A549 (cell line): Measurements from ENCODE around the gene ARRDC2. TPM values are rescaled to one million over a fixed set of nuclear protein-coding genes. Genes with fewer than 3 reads are reported as not detected.
A peak's percentile ranks its signal among the peaks of the same experiment; 100 is the strongest.

Source experiments
- ATAC-seq, 2 experiments: fragments of 200-7000 bp in 1 of 2; fragments of >200 bp in 1 of 2; cut with Nextera tagmentation in 1 of 2; cut with Tn5 transposase in 1 of 2; 3 replicates each; pipeline versions ENCODE4 v1.8.0 to v1.9.1; 2018 to 2020; ENCODE audit warnings: mild to moderate bottlenecking in 1 of 2, moderate library complexity in 1 of 2
- CTCF ChIA-PET: fragments of 300-600 bp; sonication (Branson Sonifier 250); formaldehyde crosslinking; extraction: SDS; loops from one replicate; lab custom pipeline; 2021; ENCODE audit warnings: antibody characterized with exemption, inconsistent platforms; lab: Yijun Ruan, JAX
- POLR2A ChIA-PET: fragments of 350-600 bp; formaldehyde crosslinking; extraction: SDS; loops from one replicate; lab custom pipeline; 2021; ENCODE audit warnings: antibody characterized with exemption, inconsistent platforms; lab: Yijun Ruan, JAX
- DNase-seq, 2 experiments: peaks; one replicate each; pipeline versions ENCODE4 v3.0.0 to v3.0.0-alpha.2; 2011 to 2016; ENCODE audit warnings: low read depth in 1 of 2, low spot score in 1 of 2
- FAIRE-seq: peaks from 2 replicates; lab custom pipeline; 2011; peaks lifted over from hg19 to GRCh38; lab: Jason Lieb, UNC
- H3K27ac ChIP-seq, 2 experiments: fragments of >200 bp; sonication (Bioruptor Twin); formaldehyde crosslinking; 3 replicates each; pipeline ENCODE4 v1.5.1; 2016 to 2017
- H3K4me1 ChIP-seq: fragments of >200 bp; sonication (Bioruptor Twin); formaldehyde crosslinking; 3 replicates; pipeline ENCODE4 v1.6.1; 2016
- H3K4me2 ChIP-seq: fragments of >200 bp; sonication (Bioruptor Twin); formaldehyde crosslinking; 3 replicates; pipeline ENCODE4 v1.6.1; 2016
- H3K4me3 ChIP-seq: fragments of >200 bp; sonication (Bioruptor Twin); formaldehyde crosslinking; 3 replicates; pipeline ENCODE4 v1.5.1; 2016
- H3K9me3 ChIP-seq: fragments of >200 bp; sonication (Bioruptor Twin); formaldehyde crosslinking; 3 replicates; pipeline ENCODE4 v1.6.1; 2016
- BHLHE40 ChIP-seq: IDR thresholded peaks from 2 replicates; pipeline ENCODE4 v1.6.1; 2012; ENCODE audit warnings: low read depth, low read length, inconsistent platforms
- CBX2 ChIP-seq: fragments of 200-600 bp; sonication (generic); IDR thresholded peaks from 2 replicates; pipeline ENCODE4 v1.6.1; 2016; ENCODE audit warnings: low read depth, mild to moderate bottlenecking, borderline replicate concordance
- CBX8 ChIP-seq: fragments of 200-600 bp; sonication (generic); IDR thresholded peaks from 2 replicates; pipeline ENCODE4 v1.6.1; 2016
- CHD2 ChIP-seq: fragments of 150-350 bp; IDR thresholded peaks from 2 replicates; pipeline ENCODE4 v1.6.1; 2014; ENCODE audit warnings: low read length; ENCODE audit not compliant: partially characterized antibody
- E2F6 ChIP-seq: IDR thresholded peaks from 2 replicates; pipeline ENCODE4 v1.6.1; 2012; ENCODE audit warnings: low read depth, borderline replicate concordance
- ESRRA ChIP-seq: fragments of 150-350 bp; IDR thresholded peaks from 2 replicates; pipeline ENCODE4 v1.6.1; 2014; ENCODE audit warnings: mild to moderate bottlenecking, low read length, borderline replicate concordance
- FOSL2 ChIP-seq, 2 experiments: fragments of 450-650 bp in 1 of 2; fragments of >200 bp in 1 of 2; sonication (Bioruptor Twin) in 1 of 2; formaldehyde crosslinking; IDR thresholded peaks; 2 replicates each; pipeline versions ENCODE4 v1.5.0 to v1.6.1; 2016 to 2020; ENCODE audit warnings: mild to moderate bottlenecking in 1 of 2, moderate library complexity in 1 of 2
- HES2 ChIP-seq: fragments of >200 bp; sonication (Bioruptor Twin); formaldehyde crosslinking; IDR thresholded peaks from 2 replicates; pipeline ENCODE4 v1.6.1; 2016
- HOXB5 ChIP-seq: fragments of 250-450 bp; sonication (Bioruptor Pico); IDR thresholded peaks from 2 replicates; pipeline ENCODE4 v1.5.0; 2020; ENCODE audit warnings: mild to moderate bottlenecking, moderate library complexity
- JUN ChIP-seq, 2 experiments: fragments of >200 bp; sonication (Bioruptor Twin); formaldehyde crosslinking; IDR thresholded peaks; 2 replicates in 1 of 2; 3 replicates in 1 of 2; pipeline ENCODE4 v1.6.1; 2016 to 2017
- JUNB ChIP-seq: fragments of >200 bp; sonication (Bioruptor Twin); formaldehyde crosslinking; IDR thresholded peaks from 2 replicates; pipeline ENCODE4 v1.6.1; 2016
- KDM1A ChIP-seq: fragments of 200-600 bp; sonication (generic); IDR thresholded peaks from 2 replicates; pipeline ENCODE4 v1.6.1; 2016; ENCODE audit warnings: low read depth, mild to moderate bottlenecking
- KDM5A ChIP-seq: fragments of 200-600 bp; sonication (generic); IDR thresholded peaks from 2 replicates; pipeline ENCODE4 v1.6.1; 2016; ENCODE audit warnings: antibody characterized with exemption, mild to moderate bottlenecking
- MAZ ChIP-seq: fragments of 150-350 bp; IDR thresholded peaks from 2 replicates; pipeline ENCODE4 v1.6.1; 2014; ENCODE audit warnings: antibody characterized with exemption, low read depth, low read length, borderline replicate concordance
- NPAS2 ChIP-seq: fragments of 250-450 bp; sonication (Bioruptor Pico); IDR thresholded peaks from 2 replicates; pipeline ENCODE4 v1.8.0; 2022; ENCODE audit warnings: mild to moderate bottlenecking, moderate library complexity, borderline replicate concordance
- PBX3 ChIP-seq: IDR thresholded peaks from 2 replicates; pipeline ENCODE4 v1.6.1; 2012
- PHF8 ChIP-seq: fragments of 200-600 bp; sonication (generic); IDR thresholded peaks from 2 replicates; pipeline ENCODE4 v1.6.1; 2016; ENCODE audit warnings: low read depth, mild to moderate bottlenecking, antibody characterized with exemption, moderate library complexity, borderline replicate concordance
- POLR2A ChIP-seq: IDR thresholded peaks from 2 replicates; pipeline ENCODE4 v1.6.1; 2012; ENCODE audit warnings: mild to moderate bottlenecking, low read length
- RNF2 ChIP-seq: fragments of 200-600 bp; sonication (generic); IDR thresholded peaks from 2 replicates; pipeline ENCODE4 v1.6.1; 2016; ENCODE audit warnings: low read depth, mild to moderate bottlenecking, antibody characterized with exemption, moderate library complexity, borderline replicate concordance
- SREBF2 ChIP-seq: fragments of 450-650 bp; IDR thresholded peaks from 2 replicates; pipeline ENCODE4 v1.6.1; 2014; ENCODE audit warnings: mild to moderate bottlenecking, moderate library complexity
- ZC3H11A ChIP-seq: fragments of 450-650 bp; IDR thresholded peaks from 2 replicates; pipeline ENCODE4 v1.6.1; 2014; ENCODE audit warnings: antibody characterized with exemption, mild to moderate bottlenecking
- ZNF302 ChIP-seq: fragments of 250-450 bp; sonication (Bioruptor Pico); IDR thresholded peaks from 2 replicates; pipeline ENCODE4 v1.9.0; 2021; ENCODE audit warnings: inconsistent platforms, mild to moderate bottlenecking, moderate library complexity
- ZSCAN20 ChIP-seq: fragments of 250-450 bp; sonication (Bioruptor Pico); IDR thresholded peaks from 2 replicates; pipeline ENCODE4 v1.8.0; 2022; ENCODE audit warnings: mild to moderate bottlenecking, moderate library complexity
- WGBS: methylation state at CpG from one replicate; pipeline ENCODE4 v1.1.6; 2017; ENCODE audit errors: missing lambda C conversion rate; 5-methylcytosine and 5-hydroxymethylcytosine counted together
- polyA plus RNA-seq, 4 experiments: library from polyadenylated mRNA; depleted of rRNA in 3 of 4; stranded (reverse); fragments of >200 nt; fragmentation: RNase III in 1 of 4; extraction: RNeasy Plus Mini Kit Qiagen cat#74134 plus additional on column Dnase treatment in 1 of 4; gene quantifications; 2 replicates in 3 of 4; 3 replicates in 1 of 4; pipeline ENCODE4 v1.2.3, GENCODE V29; 2011 to 2017
- TF ChIP-seq, protein P1 (sequence below): fragments of >200 bp; sonication (Bioruptor Twin); formaldehyde crosslinking; IDR thresholded peaks from 3 replicates; pipeline ENCODE4 v1.5.1; 2016
- TF ChIP-seq, protein P2 (sequence below): fragments of >200 bp; sonication (Bioruptor Twin); formaldehyde crosslinking; IDR thresholded peaks from 3 replicates; pipeline ENCODE4 v1.6.1; 2016
- TF ChIP-seq, protein P3 (sequence below): fragments of 450-650 bp; IDR thresholded peaks from 2 replicates; pipeline ENCODE4 v1.6.1; 2014; ENCODE audit warnings: antibody characterized with exemption

Gene ARRDC2
- polyA plus RNA-seq, 2 of the 4 experiments (the other 2 are of a cell fraction), result 14.5 to 14.8 TPM

DNA sequence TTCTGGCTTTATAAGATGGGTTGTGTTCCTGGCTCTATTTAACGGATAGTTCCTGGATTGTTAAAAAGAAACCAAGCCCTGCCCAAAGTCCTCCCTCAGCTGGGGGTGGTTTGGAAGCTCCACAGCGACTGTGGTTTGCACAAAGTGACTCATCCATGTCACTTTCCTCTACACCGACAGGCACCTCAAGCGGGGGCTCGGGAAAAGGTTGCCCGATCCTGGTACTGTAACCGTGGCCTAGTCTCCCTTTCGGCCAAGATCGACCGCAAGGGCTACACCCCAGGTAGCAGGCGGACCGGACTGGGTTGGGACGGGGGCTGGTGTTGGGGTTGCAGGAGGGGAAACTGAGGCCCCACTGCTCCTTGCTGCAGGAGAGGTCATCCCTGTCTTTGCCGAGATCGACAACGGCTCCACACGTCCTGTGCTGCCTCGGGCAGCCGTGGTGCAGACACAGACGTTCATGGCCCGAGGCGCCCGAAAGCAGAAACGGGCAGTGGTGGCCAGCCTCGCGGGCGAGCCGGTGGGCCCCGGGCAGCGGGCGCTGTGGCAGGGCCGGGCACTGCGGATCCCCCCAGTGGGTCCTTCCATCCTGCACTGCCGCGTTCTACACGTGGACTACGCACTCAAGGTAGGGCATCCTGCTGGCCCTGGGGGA lies 1.6 kb downstream of the ARRDC2 start:
- DNase-seq (no peak), FAIRE-seq (no peak), ATAC-seq (no peak)
- Histone ChIP-seq H3K4me2 (peak overlapping the region; percentile 27; the same call in 1 of the 3 replicates), H3K4me3 (no peak overlapping the region), H3K9me3 (no peaks in the 10 kb centered on the region), H3K4me1 (peaks cover 36% of the 10 kb centered on the region), H3K27ac (peak overlapping the region; percentile 47 to 63; a peak in 3 of 6 replicates)
- TF ChIP-seq POLR2A (no peak), ZNF302 (CRISPR knock-in tag) (no peak), ZC3H11A (no peak), ZSCAN20 (CRISPR knock-in tag) (no peak), JUN (IDR thresholded peaks at IDR 0.05) (no peak), RNF2 (no peak), FOSL2 (IDR thresholded peaks at IDR 0.05) (no peak), FOSL2 (CRISPR knock-in tag; IDR thresholded peaks at IDR 0.05) (0 out of 2 replicates have a peak, but pooled peaks have one; percentile 15)
- TF ChIP-seq, protein P1, sequence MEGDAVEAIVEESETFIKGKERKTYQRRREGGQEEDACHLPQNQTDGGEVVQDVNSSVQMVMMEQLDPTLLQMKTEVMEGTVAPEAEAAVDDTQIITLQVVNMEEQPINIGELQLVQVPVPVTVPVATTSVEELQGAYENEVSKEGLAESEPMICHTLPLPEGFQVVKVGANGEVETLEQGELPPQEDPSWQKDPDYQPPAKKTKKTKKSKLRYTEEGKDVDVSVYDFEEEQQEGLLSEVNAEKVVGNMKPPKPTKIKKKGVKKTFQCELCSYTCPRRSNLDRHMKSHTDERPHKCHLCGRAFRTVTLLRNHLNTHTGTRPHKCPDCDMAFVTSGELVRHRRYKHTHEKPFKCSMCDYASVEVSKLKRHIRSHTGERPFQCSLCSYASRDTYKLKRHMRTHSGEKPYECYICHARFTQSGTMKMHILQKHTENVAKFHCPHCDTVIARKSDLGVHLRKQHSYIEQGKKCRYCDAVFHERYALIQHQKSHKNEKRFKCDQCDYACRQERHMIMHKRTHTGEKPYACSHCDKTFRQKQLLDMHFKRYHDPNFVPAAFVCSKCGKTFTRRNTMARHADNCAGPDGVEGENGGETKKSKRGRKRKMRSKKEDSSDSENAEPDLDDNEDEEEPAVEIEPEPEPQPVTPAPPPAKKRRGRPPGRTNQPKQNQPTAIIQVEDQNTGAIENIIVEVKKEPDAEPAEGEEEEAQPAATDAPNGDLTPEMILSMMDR, result no peak
- ChIA-PET CTCF (interaction anchor here (1.8 to 8.3 kb wide), 3 partner anchors 12 to 71 kb away, joined by 6 to 136 read pairs (median 8); no protein-coding TSS in a partner anchor), POLR2A (interaction anchor here (0.9 kb wide), 1 partner anchor 12 kb away, joined by 4 read pairs; no protein-coding TSS in a partner anchor)
- WGBS, result 85% methylated on average over 25 of the region's 37 CpGs

GRCh38 chr19:18010149-18010548 lies 2.2 kb downstream of the ARRDC2 start:
- FAIRE-seq (no peak), ATAC-seq (no peak), DNase-seq (no peak)
- TF ChIP-seq JUNB (no peak), CBX8 (no peak), POLR2A (no peak), CBX2 (no peak), KDM1A (no peak), MAZ (no peak), CHD2 (no peak), SREBF2 (no peak), NPAS2 (CRISPR knock-in tag) (no peak), HES2 (no peak), BHLHE40 (no peak), KDM5A (no peak), PHF8 (no peak), PBX3 (no peak), HOXB5 (CRISPR knock-in tag) (no peak), ESRRA (no peak), JUN (IDR thresholded peaks at IDR 0.05) (no peak), E2F6 (no peak)
- TF ChIP-seq, protein P2, sequence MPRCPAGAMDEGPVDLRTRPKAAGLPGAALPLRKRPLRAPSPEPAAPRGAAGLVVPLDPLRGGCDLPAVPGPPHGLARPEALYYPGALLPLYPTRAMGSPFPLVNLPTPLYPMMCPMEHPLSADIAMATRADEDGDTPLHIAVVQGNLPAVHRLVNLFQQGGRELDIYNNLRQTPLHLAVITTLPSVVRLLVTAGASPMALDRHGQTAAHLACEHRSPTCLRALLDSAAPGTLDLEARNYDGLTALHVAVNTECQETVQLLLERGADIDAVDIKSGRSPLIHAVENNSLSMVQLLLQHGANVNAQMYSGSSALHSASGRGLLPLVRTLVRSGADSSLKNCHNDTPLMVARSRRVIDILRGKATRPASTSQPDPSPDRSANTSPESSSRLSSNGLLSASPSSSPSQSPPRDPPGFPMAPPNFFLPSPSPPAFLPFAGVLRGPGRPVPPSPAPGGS, result no peak
- TF ChIP-seq, protein P3, sequence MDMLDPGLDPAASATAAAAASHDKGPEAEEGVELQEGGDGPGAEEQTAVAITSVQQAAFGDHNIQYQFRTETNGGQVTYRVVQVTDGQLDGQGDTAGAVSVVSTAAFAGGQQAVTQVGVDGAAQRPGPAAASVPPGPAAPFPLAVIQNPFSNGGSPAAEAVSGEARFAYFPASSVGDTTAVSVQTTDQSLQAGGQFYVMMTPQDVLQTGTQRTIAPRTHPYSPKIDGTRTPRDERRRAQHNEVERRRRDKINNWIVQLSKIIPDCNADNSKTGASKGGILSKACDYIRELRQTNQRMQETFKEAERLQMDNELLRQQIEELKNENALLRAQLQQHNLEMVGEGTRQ, result no peak
- Histone ChIP-seq H3K4me2 (no peak overlapping the region), H3K4me1 (peaks cover 36% of the 10 kb centered on the region), H3K4me3 (no peak overlapping the region), H3K9me3 (no peaks in the 10 kb centered on the region), H3K27ac (no peak overlapping the region; a peak in 1 of 6 replicates)
- ChIA-PET CTCF (interaction anchor here (0.8 to 8.3 kb wide), 5 partner anchors 12 to 72 kb away, joined by 3 to 136 read pairs (median 6); no protein-coding TSS in a partner anchor), POLR2A (interaction anchor here (0.9 kb wide), 1 partner anchor 11 kb away, joined by 4 read pairs; no protein-coding TSS in a partner anchor)
- WGBS, result 100% methylated on average over 3 of the region's 11 CpGs
